HG02840 (cell line): Measurements from ENCODE around the gene HARBI1.

Experiments used
- ATAC-seq: cut with Tn5 transposase; IDR thresholded peaks from one replicate; pipeline ENCODE4 v1.9.1; 2021; ENCODE audit warnings: mild to moderate bottlenecking, moderate library complexity, moderate number of reproducible peaks; ENCODE audit not compliant: unreplicated experiment, low FRiP score

Gene HARBI1

GRCh38 chr11:46557684-46558151 lies 59.3 kb downstream of the HARBI1 start:
- ATAC-seq: no peak

- no peak for ATAC-seq
Observed at GRCh38 chr11:46555267-46556054, 61.6 kb downstream of the HARBI1 start.

DNA sequence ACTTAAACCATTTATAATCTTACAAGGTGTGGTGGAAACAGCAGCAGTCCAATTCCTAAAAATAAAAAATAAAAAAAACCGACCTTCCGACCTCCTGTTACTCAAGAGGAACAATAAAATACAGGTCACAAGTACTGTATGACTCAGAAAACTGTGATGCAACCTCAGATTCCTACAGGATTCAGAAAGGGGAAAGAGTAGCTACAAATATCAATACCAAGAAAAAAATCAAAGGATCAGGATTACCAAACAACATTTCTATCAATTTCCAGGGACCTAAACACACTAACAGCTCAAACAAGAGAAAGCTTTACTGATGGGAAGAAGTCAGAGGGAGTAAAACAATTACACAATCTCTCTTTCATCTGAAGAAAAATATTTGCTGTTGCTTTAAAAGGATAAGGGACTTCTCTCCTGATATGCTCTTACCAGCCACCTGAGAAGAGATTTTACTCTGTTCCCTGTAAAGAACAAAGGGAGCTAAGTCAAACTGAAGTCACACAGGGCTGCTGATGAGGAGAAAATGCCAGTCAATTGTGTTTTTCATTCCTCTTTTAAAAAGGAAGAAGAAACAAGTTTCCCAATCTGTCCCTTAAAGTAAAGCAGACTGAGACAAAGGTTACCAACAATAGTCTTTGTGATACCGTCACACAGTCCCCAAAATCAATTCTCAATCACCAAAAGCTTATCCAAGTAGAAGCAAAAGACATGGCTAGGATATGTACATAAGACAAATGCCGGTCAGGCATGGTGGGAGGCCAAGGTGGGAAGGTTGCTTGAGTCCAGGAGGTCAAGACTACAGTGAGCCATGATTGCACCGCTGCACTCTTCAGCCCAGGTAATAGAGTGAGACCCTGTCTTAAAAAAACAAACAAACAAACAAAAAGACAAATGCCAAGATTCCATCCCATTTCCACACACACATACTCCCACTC lies 62.5 kb downstream of the HARBI1 start:
- no peak for ATAC-seq

- ATAC-seq: no peak
Observed at GRCh38 chr11:46553814-46554212, 63.2 kb downstream of the HARBI1 start.
